ENCODE measurements around the gene GAPT. TPM values are rescaled to one million over a fixed set of nuclear protein-coding genes. Genes with fewer than 3 reads are reported as not detected.

The GAPT gene
- total RNA-seq, result not detected in 2 replicates

- no peak for DNase-seq (ENCODE audit: extremely low read depth, low read depth, low spot score)
Observed at GRCh38 chr5:58491216-58491892, at the start of gene GAPT. GAPT (plus strand) TSS chr5:58491435; CDS start chr5:58494537, 3,102 bp downstream.

GRCh38 chr5:58444805-58445204 lies 46.4 kb upstream of the GAPT start:
- DNase-seq (ENCODE audit: extremely low read depth, low read depth, low spot score), result no peak

DNA sequence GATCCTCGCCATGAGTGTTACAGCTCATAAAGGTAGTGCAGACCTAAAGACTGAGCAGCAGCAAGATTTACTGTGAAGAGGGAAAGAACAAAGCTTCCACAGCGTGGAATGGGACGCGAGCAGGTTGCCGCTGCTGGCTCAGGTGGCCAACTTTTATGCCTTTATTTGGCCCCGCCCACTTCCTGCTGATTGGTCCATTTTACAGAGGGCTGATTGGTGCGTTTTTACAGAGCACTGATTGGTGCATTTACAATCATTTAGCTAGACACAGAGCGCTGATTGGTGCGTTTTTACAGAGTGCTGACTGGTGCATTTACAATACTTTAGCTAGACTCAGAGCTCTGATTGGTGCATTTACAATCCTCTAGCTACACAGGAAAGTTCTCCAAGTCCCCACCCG lies 45.2 kb upstream of the GAPT start:
- no peak for DNase-seq (ENCODE audit: extremely low read depth, low read depth, low spot score)

GRCh38 chr5:58447226-58447625 lies 44.0 kb upstream of the GAPT start:
- DNase-seq (ENCODE audit: extremely low read depth, low read depth, low spot score), result no peak

- DNase-seq (ENCODE audit: extremely low read depth, low read depth, low spot score), result no peak
Observed at GRCh38 chr5:58450018-58450417, 41.2 kb upstream of the GAPT start.

- DNase-seq (ENCODE audit: extremely low read depth, low read depth, low spot score), result no peak
Observed at GRCh38 chr5:58450811-58451629, 40.2 kb upstream of the GAPT start.

GRCh38 chr5:58451732-58452565 lies 39.3 kb upstream of the GAPT start:
- DNase-seq (ENCODE audit: extremely low read depth, low read depth, low spot score), result no peak

DNA sequence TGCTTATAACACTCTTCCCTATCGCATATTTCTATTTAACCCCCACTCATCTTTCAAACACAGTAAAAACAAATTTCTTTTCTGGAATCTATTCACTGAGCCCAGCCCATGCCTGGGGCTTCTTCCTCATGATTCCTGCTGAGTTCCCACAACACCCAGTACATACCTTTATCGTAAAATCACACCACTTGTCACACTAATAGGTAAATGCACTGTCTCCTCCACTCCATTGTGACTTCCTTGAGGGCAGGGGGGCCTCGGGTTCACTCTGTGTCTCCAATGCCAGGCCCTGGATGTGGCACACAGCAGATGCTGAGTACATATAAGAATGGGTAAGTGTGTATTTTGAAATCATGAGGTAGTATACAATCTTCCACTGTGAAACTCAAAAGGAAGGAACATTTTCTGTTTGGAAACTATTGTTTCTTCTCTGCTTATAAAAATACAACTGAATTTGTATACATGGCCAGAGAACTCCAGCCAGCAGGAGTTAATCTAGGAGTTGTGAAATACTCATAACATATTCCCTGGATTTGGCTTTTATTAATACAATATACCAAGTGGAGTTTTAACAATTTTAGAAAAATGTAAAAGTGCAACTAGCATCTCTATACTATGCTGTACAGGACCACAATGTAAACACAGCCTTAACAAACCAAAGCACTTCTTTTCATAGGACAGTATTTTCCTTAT lies 38.5 kb upstream of the GAPT start:
- DNase-seq (ENCODE audit: extremely low read depth, low read depth, low spot score), result no peak

- no peak for DNase-seq (ENCODE audit: extremely low read depth, low read depth, low spot score)
Observed at GRCh38 chr5:58453306-58453705, 37.9 kb upstream of the GAPT start.

DNA sequence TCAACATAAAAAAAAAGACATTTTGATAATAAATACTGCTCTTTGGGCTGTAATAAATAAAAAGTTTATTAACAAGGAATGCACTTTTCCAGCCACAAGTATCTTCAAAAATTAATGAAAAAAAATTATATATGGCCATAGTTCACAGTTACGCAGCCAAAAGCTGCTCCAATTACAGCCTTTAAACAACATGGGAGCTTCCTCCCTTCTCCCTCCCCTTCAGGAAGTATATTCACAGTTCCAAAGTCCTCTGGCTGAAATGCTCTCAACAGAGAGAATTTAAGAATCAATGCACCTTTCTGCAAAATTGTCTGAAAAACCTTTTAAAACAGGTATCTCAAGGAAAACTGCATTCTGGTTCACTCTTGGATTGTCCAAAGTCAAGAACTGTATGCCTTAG lies 37.2 kb upstream of the GAPT start:
- DNase-seq (ENCODE audit: extremely low read depth, low read depth, low spot score), result no peak

- no peak for DNase-seq (ENCODE audit: extremely low read depth, low read depth, low spot score)
Observed at GRCh38 chr5:58455066-58455465, 36.2 kb upstream of the GAPT start.

DNA sequence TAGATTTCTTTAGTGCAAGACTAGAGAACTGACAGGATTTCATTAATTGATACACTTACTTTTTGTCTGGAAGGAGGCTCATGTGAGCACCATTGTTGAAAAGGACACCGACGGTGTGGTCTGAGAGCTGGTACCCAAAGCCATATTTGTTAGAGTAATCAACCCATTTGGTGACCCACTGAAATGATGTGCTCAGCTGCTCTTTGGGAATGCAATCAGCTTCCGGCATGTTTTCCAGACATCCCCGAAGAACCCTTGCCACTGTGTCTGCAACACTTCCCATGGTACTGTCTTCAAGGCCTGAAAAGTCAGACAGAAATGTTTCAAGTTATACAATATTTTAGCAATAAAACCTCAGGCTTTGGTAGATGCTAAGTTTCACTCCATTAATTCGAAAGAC lies 35.8 kb upstream of the GAPT start:
- DNase-seq (ENCODE audit: extremely low read depth, low read depth, low spot score), result no peak

DNA sequence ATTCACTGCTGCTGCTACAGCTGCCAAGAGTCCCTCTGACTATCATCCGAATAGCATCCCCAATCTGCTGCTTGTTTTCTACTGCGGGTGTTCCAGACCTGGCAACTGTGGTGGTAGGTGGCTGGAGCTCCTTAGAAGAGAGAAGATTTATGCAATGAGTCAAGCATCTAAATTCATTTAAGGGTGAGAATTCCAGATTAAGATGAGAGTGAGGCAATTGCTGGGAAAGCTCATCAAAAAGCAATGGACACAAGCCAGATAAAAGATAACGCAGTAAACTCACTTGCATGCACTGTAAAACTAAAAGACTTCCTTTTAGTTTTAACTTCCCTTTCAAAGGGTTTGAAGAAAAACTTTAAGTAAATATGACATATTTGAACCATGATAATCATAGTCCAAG lies 35.2 kb upstream of the GAPT start:
- DNase-seq (ENCODE audit: extremely low read depth, low read depth, low spot score), result no peak

GRCh38 chr5:58456486-58456885 lies 34.7 kb upstream of the GAPT start:
- DNase-seq (ENCODE audit: extremely low read depth, low read depth, low spot score), result no peak

- no peak for DNase-seq (ENCODE audit: extremely low read depth, low read depth, low spot score)
Observed at GRCh38 chr5:58457050-58457449, 34.2 kb upstream of the GAPT start.

GRCh38 chr5:58458141-58458742 lies 33.0 kb upstream of the GAPT start:
- no peak for DNase-seq (ENCODE audit: extremely low read depth, low read depth, low spot score)

DNA sequence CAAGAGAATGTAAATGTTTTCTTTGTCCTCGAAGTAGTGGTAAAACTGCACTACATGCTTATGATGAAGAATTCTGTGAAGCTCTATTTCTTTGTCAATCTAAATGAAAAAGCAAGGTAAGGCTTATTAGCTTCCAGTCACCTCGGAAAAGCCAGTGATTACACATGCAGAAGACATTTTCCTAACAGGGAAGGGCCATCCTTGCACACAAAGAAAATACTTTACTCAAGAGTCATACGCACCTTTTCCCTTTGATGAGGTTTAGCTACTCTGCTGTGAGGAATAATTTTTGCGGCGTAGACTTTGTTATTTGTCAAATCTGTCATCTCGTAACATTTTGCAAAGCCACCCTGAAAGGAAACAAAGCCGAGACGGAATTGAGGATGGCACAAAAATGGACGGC lies 32.5 kb upstream of the GAPT start:
- DNase-seq (ENCODE audit: extremely low read depth, low read depth, low spot score), result no peak

- DNase-seq (ENCODE audit: extremely low read depth, low read depth, low spot score), result no peak
Observed at GRCh38 chr5:58459146-58460001, 31.9 kb upstream of the GAPT start.

DNA sequence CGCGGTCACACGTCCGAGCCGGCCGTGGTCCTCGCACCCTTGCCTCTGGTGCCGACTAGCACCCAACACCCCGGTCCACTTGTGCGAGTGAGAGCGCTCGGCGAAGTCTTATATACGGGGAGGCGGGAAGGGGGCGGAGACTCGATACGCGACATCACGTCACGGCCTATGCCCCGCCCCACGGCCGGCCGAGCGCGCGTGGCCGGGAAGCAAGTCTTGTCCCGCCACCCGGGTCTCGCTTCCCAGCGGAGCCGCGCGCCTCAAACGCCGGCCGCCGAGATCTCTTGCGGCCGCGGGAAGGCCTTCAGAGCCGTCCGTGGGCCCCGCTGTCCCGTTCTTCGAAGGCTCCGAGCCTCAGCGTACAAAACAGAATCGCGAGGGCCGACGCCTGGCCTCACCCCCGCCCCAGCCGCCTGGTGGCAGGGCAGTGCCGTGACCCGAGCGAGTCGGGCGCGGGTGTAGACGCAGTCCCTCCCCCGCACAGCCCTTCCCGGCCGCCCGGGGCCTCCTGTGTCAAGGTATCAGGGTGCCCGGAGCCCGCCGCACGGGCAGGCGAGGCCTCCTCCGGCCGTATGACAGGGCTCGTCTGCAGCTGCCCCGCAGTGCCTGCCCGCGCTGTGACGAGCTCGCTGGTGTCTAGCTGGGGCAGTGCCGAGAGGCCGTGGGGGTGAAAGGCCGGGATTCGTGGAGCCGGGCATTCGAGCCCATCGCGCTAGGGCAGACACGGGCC lies 31.1 kb upstream of the GAPT start, which contains the start of gene PLK2:
Gene PLK2, minus strand, starts transcription at position 85 of the 730 bp plus-strand sequence. CDS start 127 bp downstream, outside the sequence.
- DNase-seq (ENCODE audit: extremely low read depth, low read depth, low spot score), result no peak
